Thymus (tissue), 11 donors: ENCODE data around the gene SMCR8. TPM values are rescaled to one million over a fixed set of nuclear protein-coding genes. Genes with fewer than 3 reads are reported as not detected.
"Not testable (repeated sequence)": the region's sequence is repeated elsewhere in the genome, so short reads cannot be mapped to it uniquely, and the experiment has no call there.

Source experiments
- DNase-seq, 9 donors: peaks; one replicate each; pipeline ENCODE4 v3.0.0-alpha.2; 2013; ENCODE audit warnings: low spot score in 9 of 9, low read depth in 6 of 9, missing footprints in 1 of 9
- H3K27ac ChIP-seq, 2 donors: one replicate each; pipeline ENCODE4 v1.5.1; 2013; ENCODE audit warnings: control low read depth in 1 of 2, low read depth in 1 of 2, low read length in 1 of 2, mild to moderate bottlenecking in 1 of 2, moderate library complexity in 1 of 2
- H3K27me3 ChIP-seq, 2 donors: one replicate each; pipeline ENCODE4 v1.5.1; 2013; ENCODE audit warnings: low read length in 1 of 2; ENCODE audit not compliant: control insufficient read depth in 2 of 2, insufficient read depth in 1 of 2
- H3K36me3 ChIP-seq, 2 donors: one replicate each; pipeline ENCODE4 v1.5.1; 2013; ENCODE audit warnings: low read length in 1 of 2, mild to moderate bottlenecking in 1 of 2, moderate library complexity in 1 of 2; ENCODE audit not compliant: control insufficient read depth in 2 of 2, insufficient read depth in 2 of 2
- H3K4me1 ChIP-seq, 2 donors: one replicate each; pipeline ENCODE4 v1.5.1; 2013; ENCODE audit warnings: low read length in 2 of 2; ENCODE audit not compliant: control insufficient read depth in 2 of 2, insufficient read depth in 2 of 2
- H3K4me3 ChIP-seq, 2 donors: one replicate each; pipeline ENCODE4 v1.5.1; 2013; ENCODE audit warnings: low read length in 2 of 2, control low read depth in 1 of 2, mild to moderate bottlenecking in 1 of 2
- H3K9me3 ChIP-seq, 2 donors: one replicate each; pipeline ENCODE4 v1.5.1; 2013; ENCODE audit warnings: low read length in 1 of 2, mild to moderate bottlenecking in 1 of 2; ENCODE audit not compliant: control insufficient read depth in 2 of 2, insufficient read depth in 1 of 2
- WGBS: extraction: QIAGEN DNeasy Blood & Tissue Kit; methylation state at CpG from one replicate; pipeline ENCODE4 v1.1.7; 2013; 5-methylcytosine and 5-hydroxymethylcytosine counted together
- polyA plus RNA-seq: library from polyadenylated mRNA; stranded (reverse); fragments of 200-250 nt; gene quantifications from one replicate; pipeline ENCODE4 v1.2.3, GENCODE V29; 2013
- total RNA-seq: library from RNA; stranded (reverse); fragments of 120-200 nt; gene quantifications from one replicate; pipeline ENCODE4 v1.2.4, GENCODE V29; 2013
- donor health status: healthy.

SMCR8 gene
- total and polyA plus RNA-seq, 2 donors: 7.3 to 7.8 TPM

DNA sequence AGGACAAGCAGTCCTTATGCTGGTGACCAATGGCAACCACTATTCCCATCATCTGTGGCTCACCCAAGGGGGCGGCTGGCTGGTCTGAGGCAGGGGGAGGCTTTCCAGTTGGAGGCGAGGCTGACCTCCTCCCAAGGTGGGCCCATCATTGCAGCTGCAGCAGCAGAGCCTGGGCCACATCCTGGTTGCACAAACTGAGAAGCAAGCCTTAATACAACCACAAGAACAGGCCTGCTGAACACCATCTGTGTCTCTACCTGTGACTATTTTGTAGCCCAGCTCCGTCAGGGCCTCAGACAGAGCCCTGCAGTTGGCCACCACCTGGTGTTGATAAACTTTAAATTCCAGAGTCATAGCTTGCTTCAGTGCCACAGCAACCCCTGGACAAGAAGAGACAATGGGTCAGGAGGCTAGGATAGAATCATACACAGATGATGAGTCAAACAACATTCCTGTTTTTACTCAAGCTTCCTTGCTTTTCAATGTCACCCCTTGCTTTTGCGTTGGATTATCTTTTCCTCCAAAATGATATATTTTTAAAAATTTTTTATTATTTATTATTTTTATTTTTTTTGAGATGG, 17.9 kb downstream of the SMCR8 start:
- Histone ChIP-seq H3K27ac (no peak overlapping the region), H3K36me3 (peaks cover 68 to 73% of the 10 kb centered on the region in 2 donors), H3K9me3 (no peaks in the 10 kb centered on the region), H3K4me3 (no peak overlapping the region), H3K27me3 (no peaks in the 10 kb centered on the region), H3K4me1 (peaks cover 0 to 5% of the 10 kb centered on the region in 2 donors)
- DNase-seq: no peak
- 97% methylated on average over 4 of the region's 4 CpGs for WGBS

- H3K27me3 ChIP-seq: not testable (repeated sequence)
- peaks cover 60 to 64% of the 10 kb centered on the region in 2 donors for H3K36me3 ChIP-seq
Observed at GRCh38 chr17:18338158-18338557, 23.1 kb downstream of the SMCR8 start.

GRCh38 chr17:18339933-18340332, 24.8 kb downstream of the SMCR8 start:
- no peak overlapping the region for H3K27ac ChIP-seq
- 98% methylated on average over 13 of the region's 13 CpGs for WGBS
- H3K27me3 ChIP-seq: no peaks in the 10 kb centered on the region
- H3K4me1 ChIP-seq: no peaks in the 10 kb centered on the region
- H3K9me3 ChIP-seq: no peaks in the 10 kb centered on the region
- H3K4me3 ChIP-seq: no peak overlapping the region
- DNase-seq: no peak
- H3K36me3 ChIP-seq: peaks cover 62 to 71% of the 10 kb centered on the region in 2 donors

More at GRCh38 chr17:18338158-18338557, 23.1 kb downstream of the SMCR8 start:
- DNase-seq, H3K4me1 ChIP-seq, H3K27ac ChIP-seq, H3K9me3 ChIP-seq, H3K4me3 ChIP-seq: not testable (repeated sequence)
- 97% methylated on average over 24 of the region's 25 CpGs for WGBS

- 94% methylated on average over 5 of the region's 5 CpGs for WGBS
- H3K36me3 ChIP-seq: peaks cover 79 to 89% of the 10 kb centered on the region in 2 donors
- no peak overlapping the region for H3K4me3 ChIP-seq
- H3K27ac ChIP-seq: no peak overlapping the region
- no peaks in the 10 kb centered on the region for H3K27me3 ChIP-seq
- no peaks in the 10 kb centered on the region for H3K9me3 ChIP-seq
- no peak for DNase-seq
- no peaks in the 10 kb centered on the region for H3K4me1 ChIP-seq
Observed at GRCh38 chr17:18344021-18344420, 28.9 kb downstream of the SMCR8 start.

- Histone ChIP-seq H3K4me1 (no peaks in the 10 kb centered on the region), H3K27me3 (no peaks in the 10 kb centered on the region), H3K4me3 (no peak overlapping the region), H3K36me3 (peaks cover 39 to 51% of the 10 kb centered on the region in 2 donors), H3K9me3 (no peaks in the 10 kb centered on the region), H3K27ac (no peak overlapping the region)
- no peak for DNase-seq
- WGBS: 98% methylated on average over 6 of the region's 6 CpGs
Observed at GRCh38 chr17:18353541-18353940, 38.4 kb downstream of the SMCR8 start.

DNA sequence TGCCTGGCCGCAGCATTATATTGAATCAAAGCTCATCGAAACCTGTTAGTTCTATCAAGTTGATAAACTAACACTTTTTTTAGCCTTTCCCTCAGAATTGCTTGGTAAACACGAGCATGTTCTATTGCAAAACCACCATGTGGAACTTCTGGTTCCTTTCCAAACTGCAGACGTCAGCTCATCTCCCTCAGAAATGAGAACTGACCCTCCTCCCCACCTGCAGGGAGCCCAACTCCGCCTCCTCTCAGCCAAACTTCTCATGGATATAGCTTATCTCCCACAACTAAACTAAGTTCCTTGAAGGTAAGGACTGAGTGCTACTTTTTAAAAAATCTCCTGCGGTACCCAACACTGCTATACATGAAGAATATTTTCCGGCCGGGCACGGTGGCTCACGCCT, 41.5 kb downstream of the SMCR8 start:
- Histone ChIP-seq H3K36me3 (peaks cover 35 to 46% of the 10 kb centered on the region in 2 donors), H3K4me1 (peaks cover 0 to under 1% of the 10 kb centered on the region in 2 donors), H3K27me3 (no peaks in the 10 kb centered on the region), H3K4me3 (no peak overlapping the region), H3K27ac (no peak overlapping the region), H3K9me3 (no peaks in the 10 kb centered on the region)
- DNase-seq: no peak
- 95% methylated on average over 10 of the region's 10 CpGs for WGBS

- DNase-seq: no peak
- Histone ChIP-seq H3K27me3 (no peaks in the 10 kb centered on the region), H3K9me3 (no peaks in the 10 kb centered on the region), H3K4me1 (peaks cover 9 to 25% of the 10 kb centered on the region in 2 donors), H3K4me3 (no peak overlapping the region), H3K27ac (no peak overlapping the region), H3K36me3 (peaks cover 16 to 17% of the 10 kb centered on the region in 2 donors)
- WGBS: 95% methylated on average over 8 of the region's 8 CpGs
Observed at GRCh38 chr17:18360518-18360917, 45.4 kb downstream of the SMCR8 start.

DNA sequence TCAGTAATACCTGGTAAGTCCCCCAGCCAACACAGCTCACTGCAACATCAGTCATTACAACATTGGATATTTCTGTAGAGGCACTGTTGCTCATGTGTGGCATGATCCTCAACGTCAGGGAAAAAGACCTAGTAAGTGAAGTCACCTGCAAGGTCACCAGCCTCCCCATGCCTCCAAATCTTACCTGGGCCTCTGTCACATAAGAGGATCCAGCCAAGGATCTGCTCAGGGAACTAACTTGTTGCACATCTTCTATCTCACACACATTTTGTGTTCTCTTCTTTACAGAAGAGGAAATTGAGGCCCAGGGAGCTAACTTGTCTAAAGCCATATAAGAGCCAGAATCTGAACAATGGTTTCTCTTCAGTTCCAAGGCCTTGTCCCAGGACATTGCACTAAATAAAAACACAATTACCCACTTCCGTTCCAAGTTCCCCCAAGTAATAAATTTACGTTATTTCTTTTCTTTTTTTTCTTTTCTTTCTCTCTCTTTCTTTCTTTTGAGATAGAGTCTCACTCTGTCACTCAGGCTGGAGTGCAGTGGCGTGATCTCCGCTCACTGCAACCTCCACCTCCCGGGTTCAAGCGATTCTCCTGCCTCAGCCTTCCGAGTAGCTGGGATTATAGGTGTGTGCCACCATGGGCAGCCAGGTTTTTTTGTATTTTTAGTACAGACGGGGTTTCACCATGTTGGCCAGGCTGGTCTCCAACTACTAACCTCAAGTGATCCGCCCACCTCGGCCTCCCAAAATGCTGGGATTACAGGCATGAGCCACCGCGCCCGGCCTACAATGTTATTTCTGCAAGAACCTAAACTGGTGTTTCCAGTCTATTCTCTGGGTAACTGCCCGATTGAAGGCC, 47.0 kb downstream of the SMCR8 start:
- Histone ChIP-seq H3K4me3 (peak overlapping the region; percentile 83 to 88), H3K4me1 (peaks cover 9 to 25% of the 10 kb centered on the region in 2 donors), H3K9me3 (no peaks in the 10 kb centered on the region), H3K27ac (no peak overlapping the region), H3K36me3 (peaks cover 7 to 10% of the 10 kb centered on the region in 2 donors), H3K27me3 (no peaks in the 10 kb centered on the region)
- WGBS: 88% methylated on average over 15 of the region's 15 CpGs
- no peak for DNase-seq

DNA sequence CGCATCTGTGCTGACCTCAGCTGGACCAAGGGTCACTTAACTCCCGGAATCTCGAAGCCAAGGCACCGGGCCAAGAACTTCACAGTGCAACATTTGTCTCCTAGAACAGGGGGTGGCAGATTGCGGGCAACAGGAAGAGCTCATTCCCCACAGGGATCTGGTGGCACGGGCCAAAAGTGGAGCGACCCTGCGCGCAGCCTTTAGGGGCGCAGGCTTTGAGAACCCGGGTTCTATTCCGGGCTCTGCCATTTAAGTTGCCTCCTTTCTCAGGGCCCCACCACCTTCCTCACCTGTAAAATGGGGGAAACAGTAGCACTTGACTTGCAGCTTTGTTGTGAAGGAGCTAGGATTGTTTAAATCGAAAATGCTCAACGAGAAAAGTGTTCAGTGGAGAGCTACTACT, 47.6 kb downstream of the SMCR8 start:
- H3K27ac ChIP-seq: peak overlapping the region; percentile 19 to 74

More for the DNA sequence above, 47.6 kb downstream of the SMCR8 start:
- Histone ChIP-seq H3K4me1 (peaks cover 9 to 25% of the 10 kb centered on the region in 2 donors), H3K4me3 (peak overlapping the region; percentile 83 to 88), H3K9me3 (no peaks in the 10 kb centered on the region), H3K36me3 (peaks cover 7 to 10% of the 10 kb centered on the region in 2 donors), H3K27me3 (no peaks in the 10 kb centered on the region)
- DNase-seq: peak in 2 of 9 donors; percentile 24 to 50
- WGBS: 17% methylated on average over 14 of the region's 14 CpGs
